Endothelial cell of umbilical vein (primary cell): Measurements from ENCODE around the gene WNT7B. TPM values are rescaled to one million over a fixed set of nuclear protein-coding genes. Genes with fewer than 3 reads are reported as not detected.

Source experiments
- BruUV-seq: library from RNA; stranded (reverse); fragments of 400-500 nt; replicated peaks from 2 replicates; lab custom pipeline; 2021; lab: Mats Ljungman, UMichigan
- CTCF ChIA-PET: fragments of 300-600, 350-600 bp; sonication (Branson Sonifier 250); formaldehyde crosslinking; loops from one replicate; lab custom pipeline; 2021; ENCODE audit warnings: antibody characterized with exemption, inconsistent platforms; lab: Charles Lee
- POLR2A ChIA-PET: fragments of 300-600, 350-600 bp; sonication (Branson Sonifier 250); formaldehyde crosslinking; loops from one replicate; lab custom pipeline; 2021; ENCODE audit warnings: antibody characterized with exemption, inconsistent platforms; lab: Charles Lee
- DNase-seq: peaks from one replicate; pipeline ENCODE4 v3.0.0-alpha.2; 2011; ENCODE audit warnings: low read depth, low spot score
- FAIRE-seq: peaks from 2 replicates; lab custom pipeline; 2011; peaks lifted over from hg19 to GRCh38; lab: Jason Lieb, UNC
- H2AFZ ChIP-seq: 2 replicates; pipeline ENCODE4 v1.6.0; 2012; ENCODE audit warnings: low read depth, low read length, control low read depth, inconsistent platforms
- H3K27ac ChIP-seq: 2 replicates; pipeline ENCODE4 v1.5.1; 2011; ENCODE audit warnings: low read depth, mild to moderate bottlenecking, control low read depth, low read length, moderate library complexity; ENCODE audit not compliant: insufficient read depth
- H3K27me3 ChIP-seq, 2 experiments: 2 replicates each; pipeline versions ENCODE4 v1.6.0 to v1.6.1; 2011; ENCODE audit warnings: low read length in 2 of 2, mixed read lengths in 1 of 2; ENCODE audit not compliant: control insufficient read depth in 2 of 2, insufficient read depth in 2 of 2
- H3K36me3 ChIP-seq, 2 experiments: 2 replicates in 1 of 2; 3 replicates in 1 of 2; pipeline ENCODE4 v1.5.1; 2011; ENCODE audit warnings: low read length in 2 of 2, mild to moderate bottlenecking in 1 of 2, moderate library complexity in 1 of 2; ENCODE audit not compliant: control insufficient read depth in 2 of 2, insufficient read depth in 2 of 2; ENCODE audit errors: extremely low read depth in 1 of 2
- H3K4me1 ChIP-seq: 3 replicates; pipeline ENCODE4 v1.5.1; 2011; ENCODE audit warnings: mild to moderate bottlenecking, low read length; ENCODE audit not compliant: control insufficient read depth, insufficient read depth; ENCODE audit errors: extremely low read depth
- H3K4me2 ChIP-seq: 2 replicates; pipeline ENCODE4 v1.6.1; 2011; ENCODE audit warnings: low read length, control low read depth, mixed read lengths; ENCODE audit not compliant: insufficient read depth
- H3K4me3 ChIP-seq, 3 experiments: fragments of 200-600 bp in 1 of 3; sonication (generic), shearing (Covaris generic) in 1 of 3; replicated peaks in 1 of 3; 2 replicates each; pipeline ENCODE4 v1.5.1; 2011 to 2016; ENCODE audit warnings: control low read depth in 3 of 3, low read length in 3 of 3, mild to moderate bottlenecking in 2 of 3, inconsistent platforms in 1 of 3, low read depth in 1 of 3, moderate library complexity in 1 of 3; ENCODE audit not compliant: insufficient read depth in 1 of 3
- H3K79me2 ChIP-seq: 2 replicates; pipeline ENCODE4 v1.6.0; 2012; ENCODE audit warnings: low read length, inconsistent platforms; ENCODE audit not compliant: control insufficient read depth, insufficient read depth
- H3K9ac ChIP-seq: replicated peaks from 2 replicates; pipeline ENCODE3; 2011; ENCODE audit warnings: low read length, control low read depth; ENCODE audit not compliant: insufficient read depth; ENCODE audit errors: extremely low read depth
- H3K9me1 ChIP-seq: replicated peaks from 3 replicates; pipeline ENCODE4 v1.6.0; 2011; ENCODE audit warnings: mild to moderate bottlenecking, low read length; ENCODE audit not compliant: control insufficient read depth, insufficient read depth; ENCODE audit errors: extremely low read depth
- H3K9me3 ChIP-seq: replicated peaks from 2 replicates; pipeline ENCODE4 v1.5.1; 2012; ENCODE audit warnings: low read length, inconsistent platforms; ENCODE audit not compliant: control insufficient read depth, insufficient read depth
- H4K20me1 ChIP-seq: replicated peaks from 2 replicates; pipeline ENCODE3; 2011; ENCODE audit warnings: mild to moderate bottlenecking, low read length; ENCODE audit not compliant: control insufficient read depth, insufficient read depth; ENCODE audit errors: extremely low read depth
- EZH2 ChIP-seq: IDR thresholded peaks from 2 replicates; pipeline ENCODE4 v1.6.1; 2012; ENCODE audit warnings: borderline replicate concordance, low read depth, mild to moderate bottlenecking, moderate library complexity, low read length, inconsistent platforms; ENCODE audit not compliant: severe bottlenecking
- FOS ChIP-seq: IDR thresholded peaks from 2 replicates; pipeline ENCODE4 v1.6.1; 2011; ENCODE audit warnings: mild to moderate bottlenecking, low read length, moderate library complexity, borderline replicate concordance; ENCODE audit not compliant: insufficient read depth
- GATA2 ChIP-seq: IDR thresholded peaks from 2 replicates; pipeline ENCODE4 v1.7.0; 2011; ENCODE audit warnings: low read depth, mild to moderate bottlenecking, moderate library complexity, mixed read lengths, low read length; ENCODE audit not compliant: insufficient read length, insufficient read depth
- JUN ChIP-seq: IDR thresholded peaks from 2 replicates; pipeline ENCODE4 v1.6.1; 2011; ENCODE audit warnings: borderline replicate concordance, low read depth; ENCODE audit not compliant: insufficient read length, insufficient read depth
- POLR2AphosphoS5 ChIP-seq: IDR thresholded peaks from 2 replicates; pipeline ENCODE4 v1.6.1; 2012; ENCODE audit warnings: low read depth, mild to moderate bottlenecking, control low read depth, low read length, moderate library complexity; ENCODE audit not compliant: insufficient read depth
- dilution Hi-C: fragments of 300-500 bp; cut with MboI; formaldehyde crosslinking; loops from one replicate; pipeline ENCODE4 v1.15.0; 2019; ENCODE audit warnings: low sequenced_read_pairs; ENCODE audit not compliant: extremely low pct_ligation_motif_present
- intact Hi-C: fragments of 100-400 bp; cut with micrococcal nuclease; formaldehyde crosslinking; loops from one replicate; pipeline ENCODE4 v1.10.0; 2022
- polyA plus RNA-seq, 4 experiments: library from polyadenylated mRNA; depleted of rRNA in 3 of 4; stranded (reverse) in 3 of 4; unstranded in 1 of 4; fragments of >200 nt; gene quantifications; 2 replicates each; pipeline versions ENCODE4 v1.2.1 to v1.2.3, GENCODE V29; 2011 to 2012; ENCODE audit warnings: missing spikeins in 1 of 4
- total RNA-seq: library from RNA; stranded (reverse); gene quantifications from 2 replicates; pipeline ENCODE4 v1.2.3, GENCODE V29; 2021
- TF ChIP-seq, protein P1 (sequence below): IDR thresholded peaks from 2 replicates; pipeline ENCODE4 v1.6.1; 2011; ENCODE audit not compliant: insufficient read depth, insufficient read length
- TF ChIP-seq, protein P2 (sequence below), 2 donors: IDR thresholded peaks; 1 replicate in 1 of 2; 2 replicates in 1 of 2; pipeline ENCODE4 v1.5.1; 2011; ENCODE audit warnings: low read length in 2 of 2, mild to moderate bottlenecking in 2 of 2, moderate library complexity in 2 of 2, control low read depth in 1 of 2, inconsistent platforms in 1 of 2, low read depth in 1 of 2; ENCODE audit not compliant: insufficient read depth in 1 of 2; ENCODE audit errors: extremely low read depth in 1 of 2

The WNT7B gene
- total and polyA plus RNA-seq, 2 donors (not counting 3 experiments of a cell fraction or from before 2014, with no cell fraction given) = not detected

DNA sequence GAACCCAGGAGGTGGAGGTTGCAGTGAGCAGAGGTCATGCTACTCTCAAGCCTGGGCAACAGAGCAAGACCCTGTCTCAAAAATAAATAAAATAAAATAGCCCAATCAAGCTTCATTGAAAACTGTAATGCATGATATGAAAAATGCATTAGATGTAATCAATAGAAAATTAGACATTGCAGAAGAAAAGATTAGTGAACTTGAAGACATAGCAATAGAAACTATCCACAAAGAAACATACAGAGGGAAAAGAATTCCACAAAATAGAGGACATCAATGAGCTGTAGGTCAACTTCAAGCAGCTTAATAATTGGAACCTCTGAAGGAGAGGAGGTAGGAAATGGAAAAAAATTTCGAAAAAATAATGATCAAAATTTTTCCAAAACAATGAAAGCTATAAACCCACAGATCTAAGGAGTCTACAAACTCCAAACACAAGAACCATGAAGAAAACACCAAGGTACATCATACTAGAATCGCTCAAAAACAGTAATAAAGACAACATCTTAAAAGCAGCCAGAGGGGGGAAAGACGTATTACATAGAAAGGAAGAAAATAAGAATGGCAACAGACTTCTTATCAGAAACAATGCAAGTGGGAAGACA is 104.2 kb downstream of the WNT7B start:
- H2AFZ ChIP-seq = no peak overlapping the region
- H3K79me2 ChIP-seq = no peaks in the 10 kb centered on the region
- H3K4me2 ChIP-seq = no peak overlapping the region
- H3K9ac ChIP-seq = no peak overlapping the region
- H3K9me1 ChIP-seq = no peaks in the 10 kb centered on the region
- dilution Hi-C loops (no loop called here), intact Hi-C loops (no loop called here)
- no peaks in the 10 kb centered on the region for H3K4me1 ChIP-seq
- no peak overlapping the region for H3K27ac ChIP-seq
- H4K20me1 ChIP-seq = no peaks in the 10 kb centered on the region
- no peak overlapping the region for H3K4me3 ChIP-seq
- CTCF ChIA-PET = interaction anchor here (0.6 to 1.8 kb wide), 2 partner anchors 9 to 98 kb away, joined by 4 to 23 read pairs; no protein-coding TSS in a partner anchor
- peaks cover 34 to 49% of the 10 kb centered on the region in 2 experiments for H3K27me3 ChIP-seq
- H3K9me3 ChIP-seq = no peaks in the 10 kb centered on the region
- DNase-seq (no peak), FAIRE-seq (no peak)
- no peaks in the 10 kb centered on the region for H3K36me3 ChIP-seq
- POLR2A ChIA-PET = no interaction called here
- TF ChIP-seq POLR2AphosphoS5 (no peak), JUN (no peak), EZH2 (no peak), GATA2 (no peak), FOS (no peak)
- TF ChIP-seq, protein P1, sequence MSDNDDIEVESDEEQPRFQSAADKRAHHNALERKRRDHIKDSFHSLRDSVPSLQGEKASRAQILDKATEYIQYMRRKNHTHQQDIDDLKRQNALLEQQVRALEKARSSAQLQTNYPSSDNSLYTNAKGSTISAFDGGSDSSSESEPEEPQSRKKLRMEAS = no peak
- TF ChIP-seq, protein P2, sequence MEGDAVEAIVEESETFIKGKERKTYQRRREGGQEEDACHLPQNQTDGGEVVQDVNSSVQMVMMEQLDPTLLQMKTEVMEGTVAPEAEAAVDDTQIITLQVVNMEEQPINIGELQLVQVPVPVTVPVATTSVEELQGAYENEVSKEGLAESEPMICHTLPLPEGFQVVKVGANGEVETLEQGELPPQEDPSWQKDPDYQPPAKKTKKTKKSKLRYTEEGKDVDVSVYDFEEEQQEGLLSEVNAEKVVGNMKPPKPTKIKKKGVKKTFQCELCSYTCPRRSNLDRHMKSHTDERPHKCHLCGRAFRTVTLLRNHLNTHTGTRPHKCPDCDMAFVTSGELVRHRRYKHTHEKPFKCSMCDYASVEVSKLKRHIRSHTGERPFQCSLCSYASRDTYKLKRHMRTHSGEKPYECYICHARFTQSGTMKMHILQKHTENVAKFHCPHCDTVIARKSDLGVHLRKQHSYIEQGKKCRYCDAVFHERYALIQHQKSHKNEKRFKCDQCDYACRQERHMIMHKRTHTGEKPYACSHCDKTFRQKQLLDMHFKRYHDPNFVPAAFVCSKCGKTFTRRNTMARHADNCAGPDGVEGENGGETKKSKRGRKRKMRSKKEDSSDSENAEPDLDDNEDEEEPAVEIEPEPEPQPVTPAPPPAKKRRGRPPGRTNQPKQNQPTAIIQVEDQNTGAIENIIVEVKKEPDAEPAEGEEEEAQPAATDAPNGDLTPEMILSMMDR (IDR thresholded peaks at IDR 0.05; ENCODE audit: extremely low read depth in 1 of 2, insufficient read depth in 1 of 2, low read depth in 1 of 2, low read length in 2 of 2) = no peak
- BruUV-seq = no TSS peak
